Measurements from ENCODE around the gene LRRC4. TPM values are rescaled to one million over a fixed set of nuclear protein-coding genes. Genes with fewer than 3 reads are reported as not detected.

LRRC4 gene
- total and polyA plus RNA-seq, 7 donors: 0.39 to 5.0 (median 2.7) TPM

GRCh38 chr7:128017862-128018845 lies 13.1 kb downstream of the LRRC4 start:
- Histone ChIP-seq H3K9me3 (no peaks in the 10 kb centered on the region), H3K4me3 (no peak overlapping the region), H3K27me3 (ENCODE audit: insufficient read depth in 3 of 3, low read length in 2 of 3) (no peaks in the 10 kb centered on the region), H3K4me1 (peaks cover 4% of the 10 kb centered on the region), H3K27ac (no peak overlapping the region), H3K36me3 (ENCODE audit: insufficient read depth in 1 of 2, low read depth in 1 of 2) (no peaks in the 10 kb centered on the region)
- ATAC-seq (no peak), DNase-seq (no peak)
- 61 to 69% (median 62%) methylated on average over 8 of the region's 8 CpGs for WGBS, 3 donors
- intact Hi-C loops (cut with DNase I): no loop called here
- TF ChIP-seq CTCF (IDR thresholded peaks at IDR 0.05): no peak

GRCh38 chr7:128017460-128017859 lies 13.8 kb downstream of the LRRC4 start:
- Histone ChIP-seq H3K27me3 (ENCODE audit: insufficient read depth in 3 of 3, low read length in 2 of 3) (no peaks in the 10 kb centered on the region), H3K36me3 (ENCODE audit: insufficient read depth in 1 of 2, low read depth in 1 of 2) (no peaks in the 10 kb centered on the region), H3K4me1 (no peaks in the 10 kb centered on the region), H3K9me3 (no peaks in the 10 kb centered on the region), H3K4me3 (no peak overlapping the region), H3K27ac (no peak overlapping the region)
- intact Hi-C loops (cut with DNase I): no loop called here
- no peak for DNase-seq
- no peak for TF ChIP-seq CTCF (IDR thresholded peaks at IDR 0.05)
- no peak for ATAC-seq
- 80 to 82% (median 81%) methylated on average over 6 of the region's 6 CpGs for WGBS, 3 donors

DNA sequence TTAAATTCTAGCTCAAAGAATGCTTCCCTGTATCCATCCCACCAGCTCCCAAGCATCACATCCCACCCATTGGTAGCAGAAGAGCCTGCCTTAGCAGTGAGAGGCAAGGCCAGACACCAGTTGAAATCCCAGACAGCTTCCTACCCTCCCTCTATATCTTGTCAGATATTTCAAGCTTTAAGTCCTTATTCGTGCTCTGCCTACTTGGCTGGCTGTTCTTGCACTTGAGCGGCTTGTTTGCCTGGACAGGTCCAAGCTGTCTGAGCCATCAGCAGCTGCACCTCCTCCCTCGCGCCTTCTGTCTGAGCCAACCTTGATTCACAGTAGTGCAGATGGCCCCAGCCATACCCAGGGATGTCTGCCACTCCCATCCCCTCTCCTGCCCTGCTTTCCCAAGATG lies 16.4 kb downstream of the LRRC4 start:
- intact Hi-C loops (cut with DNase I): no loop called here
- H3K36me3 ChIP-seq (ENCODE audit: insufficient read depth in 1 of 2, low read depth in 1 of 2): no peaks in the 10 kb centered on the region
- H3K27ac ChIP-seq: no peak overlapping the region
- DNase-seq (no peak), ATAC-seq (no peak)
- no peaks in the 10 kb centered on the region for H3K27me3 ChIP-seq (ENCODE audit: insufficient read depth in 3 of 3, low read length in 2 of 3)
- 68 to 76% (median 74%) methylated on average over 4 of the region's 4 CpGs for WGBS, 3 donors
- no peaks in the 10 kb centered on the region for H3K9me3 ChIP-seq
- TF ChIP-seq CTCF (IDR thresholded peaks at IDR 0.05): no peak
- H3K4me3 ChIP-seq: no peak overlapping the region
- H3K4me1 ChIP-seq: peaks cover 6% of the 10 kb centered on the region

GRCh38 chr7:128011131-128011661 lies 20.0 kb downstream of the LRRC4 start:
- 42 to 77% (median 42%) methylated on average over 2 of the region's 2 CpGs for WGBS, 3 donors
- no peaks in the 10 kb centered on the region for H3K9me3 ChIP-seq
- ATAC-seq: peak; percentile 58 to 94 (median 88)
- H3K4me3 ChIP-seq: no peak overlapping the region
- no peaks in the 10 kb centered on the region for H3K27me3 ChIP-seq (ENCODE audit: insufficient read depth in 3 of 3, low read length in 2 of 3)
- no peak for TF ChIP-seq CTCF (IDR thresholded peaks at IDR 0.05)
- no peaks in the 10 kb centered on the region for H3K36me3 ChIP-seq (ENCODE audit: insufficient read depth in 1 of 2, low read depth in 1 of 2)
- intact Hi-C loops (cut with DNase I): no loop called here
- DNase-seq: no peak
- peak overlapping the region; percentile 55 for H3K27ac ChIP-seq
- peaks cover 6% of the 10 kb centered on the region for H3K4me1 ChIP-seq

All from psoas muscle (tissue), 8 donors.